WTC11 (cell line): ENCODE measurements around the gene ATP6V1C2.

Experiments
- SP1 ChIP-seq: sonication (generic); formaldehyde crosslinking; conservative IDR thresholded peaks from 2 replicates; pipeline ENCODE4 v1.8.1; 2022; ENCODE audit warnings: missing genetic modification reagents
- ZNF396 ChIP-seq: fragments of 250-450 bp; sonication (Bioruptor Pico); IDR thresholded peaks from 2 replicates; pipeline ENCODE4 v1.8.0; 2021; ENCODE audit warnings: mild to moderate bottlenecking, moderate library complexity, borderline replicate concordance
- TF ChIP-seq, protein P1 (sequence below): sonication (generic); formaldehyde crosslinking; IDR thresholded peaks from 2 replicates; pipeline ENCODE4 v1.8.1; 2022; ENCODE audit warnings: missing genetic modification reagents, borderline replicate concordance
- TF ChIP-seq, protein P2 (sequence below): sonication (generic); formaldehyde crosslinking; IDR thresholded peaks from 2 replicates; pipeline ENCODE4 v1.8.1; 2023; ENCODE audit warnings: mild to moderate bottlenecking, moderate library complexity, missing genetic modification reagents
- TF ChIP-seq, protein P3 (sequence below): fragments of 200-600 bp; IDR thresholded peaks from 2 replicates; pipeline ENCODE4 v1.8.0; 2022; ENCODE audit warnings: antibody characterized with exemption
- TF ChIP-seq, protein P4 (sequence below): sonication (generic); formaldehyde crosslinking; IDR thresholded peaks from 2 replicates; pipeline ENCODE4 v1.8.1; 2023; ENCODE audit warnings: mild to moderate bottlenecking, missing genetic modification reagents, moderate library complexity
- TF ChIP-seq, protein P5 (sequence below): sonication (generic); formaldehyde crosslinking; IDR thresholded peaks from 2 replicates; pipeline ENCODE4 v1.8.1; 2022; ENCODE audit warnings: low read depth, missing genetic modification reagents, borderline replicate concordance

DNA sequence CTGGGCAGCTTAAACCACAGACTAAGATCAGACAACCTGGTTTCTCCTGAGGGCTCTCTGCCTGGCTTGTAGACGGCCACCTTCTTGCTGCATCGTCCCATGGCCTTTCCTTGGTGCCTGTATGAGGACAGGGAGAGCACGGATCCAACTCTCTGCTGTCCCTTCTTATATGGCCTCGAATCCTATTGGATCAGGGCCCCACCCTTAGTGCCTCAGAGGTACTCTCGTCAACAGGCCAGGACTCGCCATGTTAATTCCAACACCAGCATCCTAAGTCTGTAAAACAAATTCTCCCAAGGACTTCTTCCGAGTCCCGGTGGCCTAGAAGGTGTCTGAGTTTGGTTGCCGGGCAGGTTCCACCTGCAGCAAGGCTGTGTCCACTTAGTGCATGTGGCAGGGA is 40.2 kb downstream of the ATP6V1C2 start:
- TF ChIP-seq, protein P1, sequence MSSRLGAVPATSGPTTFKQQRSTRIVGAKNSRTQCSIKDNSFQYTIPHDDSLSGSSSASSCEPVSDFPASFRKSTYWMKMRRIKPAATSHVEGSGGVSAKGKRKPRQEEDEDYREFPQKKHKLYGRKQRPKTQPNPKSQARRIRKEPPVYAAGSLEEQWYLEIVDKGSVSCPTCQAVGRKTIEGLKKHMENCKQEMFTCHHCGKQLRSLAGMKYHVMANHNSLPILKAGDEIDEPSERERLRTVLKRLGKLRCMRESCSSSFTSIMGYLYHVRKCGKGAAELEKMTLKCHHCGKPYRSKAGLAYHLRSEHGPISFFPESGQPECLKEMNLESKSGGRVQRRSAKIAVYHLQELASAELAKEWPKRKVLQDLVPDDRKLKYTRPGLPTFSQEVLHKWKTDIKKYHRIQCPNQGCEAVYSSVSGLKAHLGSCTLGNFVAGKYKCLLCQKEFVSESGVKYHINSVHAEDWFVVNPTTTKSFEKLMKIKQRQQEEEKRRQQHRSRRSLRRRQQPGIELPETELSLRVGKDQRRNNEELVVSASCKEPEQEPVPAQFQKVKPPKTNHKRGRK (CRISPR knock-in tag): no peak
- TF ChIP-seq, protein P2, sequence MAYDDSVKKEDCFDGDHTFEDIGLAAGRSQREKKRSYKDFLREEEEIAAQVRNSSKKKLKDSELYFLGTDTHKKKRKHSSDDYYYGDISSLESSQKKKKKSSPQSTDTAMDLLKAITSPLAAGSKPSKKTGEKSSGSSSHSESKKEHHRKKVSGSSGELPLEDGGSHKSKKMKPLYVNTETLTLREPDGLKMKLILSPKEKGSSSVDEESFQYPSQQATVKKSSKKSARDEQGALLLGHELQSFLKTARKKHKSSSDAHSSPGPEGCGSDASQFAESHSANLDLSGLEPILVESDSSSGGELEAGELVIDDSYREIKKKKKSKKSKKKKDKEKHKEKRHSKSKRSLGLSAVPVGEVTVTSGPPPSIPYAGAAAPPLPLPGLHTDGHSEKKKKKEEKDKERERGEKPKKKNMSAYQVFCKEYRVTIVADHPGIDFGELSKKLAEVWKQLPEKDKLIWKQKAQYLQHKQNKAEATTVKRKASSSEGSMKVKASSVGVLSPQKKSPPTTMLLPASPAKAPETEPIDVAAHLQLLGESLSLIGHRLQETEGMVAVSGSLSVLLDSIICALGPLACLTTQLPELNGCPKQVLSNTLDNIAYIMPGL (CRISPR knock-in tag): no peak
- no peak for TF ChIP-seq ZNF396 (CRISPR knock-in tag)
- TF ChIP-seq SP1: no peak
- TF ChIP-seq, protein P3, sequence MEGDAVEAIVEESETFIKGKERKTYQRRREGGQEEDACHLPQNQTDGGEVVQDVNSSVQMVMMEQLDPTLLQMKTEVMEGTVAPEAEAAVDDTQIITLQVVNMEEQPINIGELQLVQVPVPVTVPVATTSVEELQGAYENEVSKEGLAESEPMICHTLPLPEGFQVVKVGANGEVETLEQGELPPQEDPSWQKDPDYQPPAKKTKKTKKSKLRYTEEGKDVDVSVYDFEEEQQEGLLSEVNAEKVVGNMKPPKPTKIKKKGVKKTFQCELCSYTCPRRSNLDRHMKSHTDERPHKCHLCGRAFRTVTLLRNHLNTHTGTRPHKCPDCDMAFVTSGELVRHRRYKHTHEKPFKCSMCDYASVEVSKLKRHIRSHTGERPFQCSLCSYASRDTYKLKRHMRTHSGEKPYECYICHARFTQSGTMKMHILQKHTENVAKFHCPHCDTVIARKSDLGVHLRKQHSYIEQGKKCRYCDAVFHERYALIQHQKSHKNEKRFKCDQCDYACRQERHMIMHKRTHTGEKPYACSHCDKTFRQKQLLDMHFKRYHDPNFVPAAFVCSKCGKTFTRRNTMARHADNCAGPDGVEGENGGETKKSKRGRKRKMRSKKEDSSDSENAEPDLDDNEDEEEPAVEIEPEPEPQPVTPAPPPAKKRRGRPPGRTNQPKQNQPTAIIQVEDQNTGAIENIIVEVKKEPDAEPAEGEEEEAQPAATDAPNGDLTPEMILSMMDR: no peak
- TF ChIP-seq, protein P4, sequence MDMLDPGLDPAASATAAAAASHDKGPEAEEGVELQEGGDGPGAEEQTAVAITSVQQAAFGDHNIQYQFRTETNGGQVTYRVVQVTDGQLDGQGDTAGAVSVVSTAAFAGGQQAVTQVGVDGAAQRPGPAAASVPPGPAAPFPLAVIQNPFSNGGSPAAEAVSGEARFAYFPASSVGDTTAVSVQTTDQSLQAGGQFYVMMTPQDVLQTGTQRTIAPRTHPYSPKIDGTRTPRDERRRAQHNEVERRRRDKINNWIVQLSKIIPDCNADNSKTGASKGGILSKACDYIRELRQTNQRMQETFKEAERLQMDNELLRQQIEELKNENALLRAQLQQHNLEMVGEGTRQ (CRISPR knock-in tag): no peak
- TF ChIP-seq, protein P5, sequence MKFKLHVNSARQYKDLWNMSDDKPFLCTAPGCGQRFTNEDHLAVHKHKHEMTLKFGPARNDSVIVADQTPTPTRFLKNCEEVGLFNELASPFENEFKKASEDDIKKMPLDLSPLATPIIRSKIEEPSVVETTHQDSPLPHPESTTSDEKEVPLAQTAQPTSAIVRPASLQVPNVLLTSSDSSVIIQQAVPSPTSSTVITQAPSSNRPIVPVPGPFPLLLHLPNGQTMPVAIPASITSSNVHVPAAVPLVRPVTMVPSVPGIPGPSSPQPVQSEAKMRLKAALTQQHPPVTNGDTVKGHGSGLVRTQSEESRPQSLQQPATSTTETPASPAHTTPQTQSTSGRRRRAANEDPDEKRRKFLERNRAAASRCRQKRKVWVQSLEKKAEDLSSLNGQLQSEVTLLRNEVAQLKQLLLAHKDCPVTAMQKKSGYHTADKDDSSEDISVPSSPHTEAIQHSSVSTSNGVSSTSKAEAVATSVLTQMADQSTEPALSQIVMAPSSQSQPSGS: no peak
